HCT116 (cell line): ENCODE data around the gene SCGB2B2. TPM values are rescaled to one million over a fixed set of nuclear protein-coding genes. Genes with fewer than 3 reads are reported as not detected.
"Not testable (repeated sequence)": the region's sequence is repeated elsewhere in the genome, so short reads cannot be mapped to it uniquely, and the experiment has no call there.

Experiments used
- ATAC-seq: fragments of 200-7000 bp; cut with Tn5 transposase; 2 replicates; pipeline ENCODE4 v1.9.1; 2020; ENCODE audit warnings: mild to moderate bottlenecking, moderate library complexity
- BruUV-seq: library from RNA; stranded (reverse); fragments of 400-500 nt; replicated peaks from 2 replicates; lab custom pipeline; 2021; lab: Mats Ljungman, UMichigan
- CTCF ChIA-PET: fragments of 300-600 bp; sonication (Branson Sonifier 250); formaldehyde crosslinking; loops from one replicate; lab custom pipeline; 2021; ENCODE audit warnings: antibody characterized with exemption; lab: Charles Lee
- POLR2A ChIA-PET: fragments of 300-600, 350-600 bp; sonication (Branson Sonifier 250); formaldehyde crosslinking; loops from one replicate; lab custom pipeline; 2021; ENCODE audit warnings: antibody characterized with exemption; lab: Charles Lee
- RAD21 ChIA-PET, 2 experiments: fragments of 300-600 bp; sonication (Branson Sonifier 250); formaldehyde crosslinking; loops; one replicate each; lab custom pipeline; 2023; ENCODE audit warnings: low total read pairs in 2 of 2; ENCODE audit not compliant: uncharacterized antibody in 2 of 2, unreplicated experiment in 2 of 2, low non-redundant PET in 1 of 2; lab: Charles Lee
- DNase-seq: peaks from one replicate; pipeline ENCODE4 v3.0.0-alpha.2; 2010; ENCODE audit warnings: low read depth, low spot score
- H2AFZ ChIP-seq: fragments of 200-600 bp; shearing (Covaris generic), sonication (generic); 2 replicates; pipeline ENCODE4 v1.6.1; 2017; ENCODE audit warnings: low read depth, mixed run types, mixed read lengths, antibody characterized with exemption, low read length; ENCODE audit not compliant: poor library complexity, severe bottlenecking
- H3K27ac ChIP-seq: 2 replicates; pipeline ENCODE4 v1.5.1; 2012; ENCODE audit warnings: low read depth, low read length
- H3K27me3 ChIP-seq: fragments of 200-600 bp; sonication (generic); 2 replicates; pipeline ENCODE4 v1.6.1; 2016; ENCODE audit warnings: mixed run types, low read length, mixed read lengths; ENCODE audit not compliant: insufficient read depth
- H3K36me3 ChIP-seq, 2 experiments: fragments of 200-500 bp in 1 of 2; fragments of 200-600 bp in 1 of 2; sonication (Bioruptor generic) in 1 of 2; sonication (generic) in 1 of 2; 2 replicates each; pipeline versions ENCODE4 v1.5.1 to v1.6.1; 2014 to 2016; ENCODE audit warnings: low read length in 2 of 2, inconsistent platforms in 1 of 2, mixed read lengths in 1 of 2, mixed run types in 1 of 2; ENCODE audit not compliant: insufficient read depth in 2 of 2, control insufficient read depth in 1 of 2
- H3K4me1 ChIP-seq, 2 experiments: fragments of 200-600 bp in 1 of 2; sonication (generic) in 1 of 2; 2 replicates each; pipeline versions ENCODE4 v1.5.1 to v1.6.1; 2012 to 2017; ENCODE audit warnings: low read length in 2 of 2, inconsistent platforms in 1 of 2, mild to moderate bottlenecking in 1 of 2, mixed read lengths in 1 of 2, mixed run types in 1 of 2, moderate library complexity in 1 of 2; ENCODE audit not compliant: insufficient read depth in 2 of 2, control insufficient read depth in 1 of 2
- H3K4me2 ChIP-seq: fragments of 200-600 bp; sonication (generic); 2 replicates; pipeline ENCODE4 v1.6.1; 2017; ENCODE audit warnings: mixed run types, low read length, mixed read lengths
- H3K4me3 ChIP-seq, 2 experiments: fragments of 200-600 bp in 1 of 2; sonication (generic) in 1 of 2; replicated peaks in 1 of 2; 2 replicates each; pipeline ENCODE4 v1.5.1; 2011 to 2016; ENCODE audit warnings: low read length in 2 of 2, control low read depth in 1 of 2, low read depth in 1 of 2, mild to moderate bottlenecking in 1 of 2, mixed read lengths in 1 of 2, mixed run types in 1 of 2
- H3K79me2 ChIP-seq: fragments of 200-600 bp; sonication (generic); 2 replicates; pipeline ENCODE4 v1.6.1; 2017; ENCODE audit warnings: mild to moderate bottlenecking, mixed run types, low read length, moderate library complexity, mixed read lengths; ENCODE audit not compliant: insufficient read depth
- H3K9ac ChIP-seq: fragments of 200-600 bp; sonication (generic); 2 replicates; pipeline ENCODE4 v1.6.1; 2016; ENCODE audit warnings: low read length, mixed read lengths
- H3K9me2 ChIP-seq: fragments of 200-600 bp; sonication (generic), shearing (Covaris generic); 2 replicates; pipeline ENCODE4 v1.6.1; 2017; ENCODE audit warnings: mixed run types, mild to moderate bottlenecking, moderate library complexity; ENCODE audit not compliant: insufficient read depth
- H3K9me3 ChIP-seq, 2 experiments: fragments of 200-500 bp in 1 of 2; fragments of 200-600 bp in 1 of 2; sonication (Bioruptor generic) in 1 of 2; sonication (generic) in 1 of 2; 2 replicates each; pipeline ENCODE4 v1.6.1; 2014 to 2017; ENCODE audit warnings: low read length in 2 of 2, mixed read lengths in 2 of 2, inconsistent platforms in 1 of 2, low read depth in 1 of 2, mild to moderate bottlenecking in 1 of 2, mixed run types in 1 of 2, moderate library complexity in 1 of 2; ENCODE audit not compliant: control insufficient read depth in 1 of 2, insufficient read depth in 1 of 2
- H4K20me1 ChIP-seq: fragments of 200-600 bp; sonication (generic), shearing (Covaris generic); 2 replicates; pipeline ENCODE4 v1.6.1; 2017; ENCODE audit warnings: mixed run types, mild to moderate bottlenecking, moderate library complexity; ENCODE audit not compliant: insufficient read depth
- EZH2 ChIP-seq: fragments of 200-600 bp; sonication (generic); IDR thresholded peaks from 2 replicates; pipeline ENCODE4 v1.6.1; 2017; ENCODE audit warnings: antibody characterized with exemption, mixed run types
- TCF7L2 ChIP-seq: IDR thresholded peaks from 2 replicates; pipeline ENCODE4 v1.7.0; 2011; ENCODE audit warnings: borderline replicate concordance, inconsistent platforms; ENCODE audit not compliant: insufficient read depth, insufficient read length; ENCODE audit errors: extremely low read depth
- YY1 ChIP-seq: IDR thresholded peaks from 2 replicates; pipeline ENCODE4 v1.6.1; 2011; ENCODE audit warnings: low read length, low read depth, moderate library complexity, mild to moderate bottlenecking; ENCODE audit not compliant: insufficient replicate concordance; ENCODE audit errors: extremely low read depth
- ZNF274 ChIP-seq: fragments of 200-500 bp; sonication (Bioruptor generic); IDR thresholded peaks from 2 replicates; pipeline ENCODE4 v1.6.1; 2014; ENCODE audit warnings: mild to moderate bottlenecking, low read depth, low read length, inconsistent platforms
- intact Hi-C: fragments of 100-400 bp; cut with micrococcal nuclease; formaldehyde crosslinking; loops from 2 replicates; pipeline ENCODE4 v1.10.0; 2022
- total RNA-seq: library from RNA; stranded (reverse); gene quantifications from one replicate; pipeline ENCODE4 v1.2.1, GENCODE V29; 2021; ENCODE audit not compliant: unreplicated experiment
- TF ChIP-seq, protein P1 (sequence below), 3 experiments: fragments of 200-600 bp in 1 of 3; sonication (generic) in 1 of 3; IDR thresholded peaks in 2 of 3; conservative IDR thresholded peaks in 1 of 3; 2 replicates each; pipeline ENCODE4 v1.5.1; 2012 to 2017; ENCODE audit warnings: low read depth in 2 of 3, low read length in 2 of 3, antibody characterized with exemption in 1 of 3, borderline replicate concordance in 1 of 3, control low read depth in 1 of 3, mild to moderate bottlenecking in 1 of 3, mixed read lengths in 1 of 3, mixed run types in 1 of 3, moderate library complexity in 1 of 3; ENCODE audit not compliant: insufficient read depth in 1 of 3
- TF ChIP-seq, protein P2 (sequence below): IDR thresholded peaks from 2 replicates; pipeline ENCODE4 v1.6.1; 2012

Gene SCGB2B2
- total RNA-seq, 1 experiment from 2014 or later = 0.27 TPM

DNA sequence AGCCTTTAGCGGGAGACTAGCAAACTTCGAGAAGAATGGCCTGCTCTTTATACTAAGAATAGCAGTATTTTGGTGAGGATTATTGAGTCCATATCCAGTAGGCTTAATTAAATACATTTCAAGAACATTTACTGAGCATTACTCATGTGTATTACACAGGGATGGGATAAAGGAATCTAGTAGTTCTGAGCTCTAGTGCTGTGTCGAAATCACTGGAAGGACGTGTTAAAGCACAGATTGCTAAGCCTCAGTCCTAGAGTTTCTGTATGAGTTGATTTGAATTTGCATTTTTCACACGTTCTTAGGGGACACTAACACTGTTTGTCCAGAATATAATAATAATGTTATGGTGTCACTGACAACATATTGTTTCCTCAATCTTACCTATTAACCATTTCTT is 9.5 kb upstream of the SCGB2B2 start:
- H3K79me2 ChIP-seq = no peaks in the 10 kb centered on the region
- H3K4me1 ChIP-seq = no peaks in the 10 kb centered on the region
- no peak overlapping the region for H3K9ac ChIP-seq
- no peak overlapping the region for H3K4me3 ChIP-seq
- no peaks in the 10 kb centered on the region for H3K9me2 ChIP-seq
- no peaks in the 10 kb centered on the region for H4K20me1 ChIP-seq
- intact Hi-C loops = no loop called here
- H2AFZ ChIP-seq = no peak overlapping the region
- CTCF ChIA-PET = no interaction called here
- H3K36me3 ChIP-seq = peaks cover 6 to 30% of the 10 kb centered on the region in 2 experiments; a peak in 3 of 4 replicates
- TF ChIP-seq, protein P1, sequence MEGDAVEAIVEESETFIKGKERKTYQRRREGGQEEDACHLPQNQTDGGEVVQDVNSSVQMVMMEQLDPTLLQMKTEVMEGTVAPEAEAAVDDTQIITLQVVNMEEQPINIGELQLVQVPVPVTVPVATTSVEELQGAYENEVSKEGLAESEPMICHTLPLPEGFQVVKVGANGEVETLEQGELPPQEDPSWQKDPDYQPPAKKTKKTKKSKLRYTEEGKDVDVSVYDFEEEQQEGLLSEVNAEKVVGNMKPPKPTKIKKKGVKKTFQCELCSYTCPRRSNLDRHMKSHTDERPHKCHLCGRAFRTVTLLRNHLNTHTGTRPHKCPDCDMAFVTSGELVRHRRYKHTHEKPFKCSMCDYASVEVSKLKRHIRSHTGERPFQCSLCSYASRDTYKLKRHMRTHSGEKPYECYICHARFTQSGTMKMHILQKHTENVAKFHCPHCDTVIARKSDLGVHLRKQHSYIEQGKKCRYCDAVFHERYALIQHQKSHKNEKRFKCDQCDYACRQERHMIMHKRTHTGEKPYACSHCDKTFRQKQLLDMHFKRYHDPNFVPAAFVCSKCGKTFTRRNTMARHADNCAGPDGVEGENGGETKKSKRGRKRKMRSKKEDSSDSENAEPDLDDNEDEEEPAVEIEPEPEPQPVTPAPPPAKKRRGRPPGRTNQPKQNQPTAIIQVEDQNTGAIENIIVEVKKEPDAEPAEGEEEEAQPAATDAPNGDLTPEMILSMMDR (IDR thresholded peaks at IDR 0.05 in 2 of 3, conservative IDR thresholded peaks at IDR 0.05 in 1 of 3; ENCODE audit: borderline replicate concordance in 1 of 3, insufficient read depth in 1 of 3, low read depth in 2 of 3, low read length in 2 of 3) = no peak
- TF ChIP-seq EZH2 (no peak), YY1 (no peak), TCF7L2 (no peak)
- TF ChIP-seq, protein P2, sequence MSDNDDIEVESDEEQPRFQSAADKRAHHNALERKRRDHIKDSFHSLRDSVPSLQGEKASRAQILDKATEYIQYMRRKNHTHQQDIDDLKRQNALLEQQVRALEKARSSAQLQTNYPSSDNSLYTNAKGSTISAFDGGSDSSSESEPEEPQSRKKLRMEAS = no peak
- H3K27ac ChIP-seq = no peak overlapping the region
- no peak for ATAC-seq
- H3K9me3 ChIP-seq = peaks cover 4 to 7% of the 10 kb centered on the region in 2 experiments; a peak in 2 of 4 replicates
- DNase-seq = no peak
- H3K4me2 ChIP-seq = no peak overlapping the region
- BruUV-seq = no TSS peak
- no peaks in the 10 kb centered on the region for H3K27me3 ChIP-seq
- POLR2A ChIA-PET = interaction anchor here (3.2 kb wide), 1 partner anchor 9 kb away, joined by 9 read pairs; the partner anchor contains the start of genes SCGB2B2 and ZNF302
- RAD21 ChIA-PET = no interaction called here

DNA sequence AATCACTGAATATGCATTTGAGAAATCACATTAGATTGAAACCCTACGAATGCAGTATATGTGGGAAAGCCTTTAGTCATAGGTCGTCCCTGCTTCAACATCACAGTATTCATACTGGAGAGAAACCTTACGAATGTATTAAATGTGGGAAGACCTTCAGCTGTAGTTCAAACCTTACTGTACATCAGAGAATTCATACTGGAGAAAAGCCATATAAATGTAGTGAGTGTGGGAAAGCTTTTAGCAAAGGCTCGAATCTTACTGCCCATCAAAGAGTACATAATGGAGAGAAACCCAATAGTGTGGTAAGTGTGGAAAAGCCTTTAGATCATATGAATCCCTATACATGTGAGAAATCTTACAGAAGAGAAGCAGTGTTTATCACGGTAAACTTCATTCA is 8.3 kb upstream of the SCGB2B2 start:
- H3K79me2 ChIP-seq, intact Hi-C loops, H4K20me1 ChIP-seq, ATAC-seq, H3K9me2 ChIP-seq, CTCF ChIA-PET, H3K4me3 ChIP-seq, H3K27ac ChIP-seq, H3K27me3 ChIP-seq, H2AFZ ChIP-seq, H3K4me1 ChIP-seq, RAD21 ChIA-PET, H3K9ac ChIP-seq, H3K9me3 ChIP-seq, POLR2A ChIA-PET, H3K4me2 ChIP-seq, DNase-seq, BruUV-seq: not testable (repeated sequence)
- peaks cover 8 to 38% of the 10 kb centered on the region in 2 experiments; a peak in 3 of 4 replicates for H3K36me3 ChIP-seq
- TF ChIP-seq ZNF274 = peak; percentile 31
